Midbrain (tissue), 1 donor: Measurements from ENCODE around the gene OPRL1.

ENCODE experiments used
- DNase-seq: peaks from one replicate; lab custom pipeline; 2025; lab: John Stamatoyannopoulos, UW

The OPRL1 gene

GRCh38 chr20:64042054-64042781 is 37.7 kb upstream of the OPRL1 start:
- no peak for DNase-seq

GRCh38 chr20:64043768-64044167 is 36.1 kb upstream of the OPRL1 start:
- DNase-seq: no peak

- no peak for DNase-seq
These were observed 35.2 kb upstream of the OPRL1 start for GRCh38 chr20:64044484-64045247.

- DNase-seq: no peak
These were observed 34.4 kb upstream of the OPRL1 start for GRCh38 chr20:64045346-64046011.

GRCh38 chr20:64047046-64047389 is 32.9 kb upstream of the OPRL1 start:
- DNase-seq: no peak

- no peak for DNase-seq
These were observed 31.9 kb upstream of the OPRL1 start for GRCh38 chr20:64047968-64048401.

- DNase-seq: no peak
These were observed 31.4 kb upstream of the OPRL1 start for GRCh38 chr20:64048402-64049044.

GRCh38 chr20:64049060-64049877 is 30.6 kb upstream of the OPRL1 start, which contains the start of gene SOX18:
Gene SOX18, minus strand, starts transcription at chr20:64049639. Its CDS starts 123 bp downstream, at chr20:64049516.
- no peak for DNase-seq

GRCh38 chr20:64049878-64050260 is 30.0 kb upstream of the OPRL1 start:
- DNase-seq: no peak

- no peak for DNase-seq
These were observed 29.4 kb upstream of the OPRL1 start for GRCh38 chr20:64050261-64051032.

GRCh38 chr20:64051033-64051452 is 28.8 kb upstream of the OPRL1 start:
- DNase-seq: no peak

GRCh38 chr20:64051561-64052325 is 28.1 kb upstream of the OPRL1 start:
- no peak for DNase-seq

GRCh38 chr20:64052326-64052722 is 27.6 kb upstream of the OPRL1 start:
- no peak for DNase-seq

GRCh38 chr20:64052987-64053840 is 26.7 kb upstream of the OPRL1 start:
- DNase-seq: no peak

- peak; percentile 1 for DNase-seq
These were observed 25.8 kb upstream of the OPRL1 start for GRCh38 chr20:64053841-64054661.

- DNase-seq: no peak
These were observed 24.4 kb upstream of the OPRL1 start for GRCh38 chr20:64055396-64055892.

- DNase-seq: no peak
These were observed 23.8 kb upstream of the OPRL1 start for GRCh38 chr20:64055893-64056638.
